ENCODE results near the gene RGS19. TPM values are rescaled to one million over a fixed set of nuclear protein-coding genes. Genes with fewer than 3 reads are reported as not detected.
A peak's percentile ranks its signal among the peaks of the same experiment; 100 is the strongest.

Gene RGS19
- total and polyA plus RNA-seq, 2 experiments from 2014 or later, result 9.0 to 12.3 TPM

DNA sequence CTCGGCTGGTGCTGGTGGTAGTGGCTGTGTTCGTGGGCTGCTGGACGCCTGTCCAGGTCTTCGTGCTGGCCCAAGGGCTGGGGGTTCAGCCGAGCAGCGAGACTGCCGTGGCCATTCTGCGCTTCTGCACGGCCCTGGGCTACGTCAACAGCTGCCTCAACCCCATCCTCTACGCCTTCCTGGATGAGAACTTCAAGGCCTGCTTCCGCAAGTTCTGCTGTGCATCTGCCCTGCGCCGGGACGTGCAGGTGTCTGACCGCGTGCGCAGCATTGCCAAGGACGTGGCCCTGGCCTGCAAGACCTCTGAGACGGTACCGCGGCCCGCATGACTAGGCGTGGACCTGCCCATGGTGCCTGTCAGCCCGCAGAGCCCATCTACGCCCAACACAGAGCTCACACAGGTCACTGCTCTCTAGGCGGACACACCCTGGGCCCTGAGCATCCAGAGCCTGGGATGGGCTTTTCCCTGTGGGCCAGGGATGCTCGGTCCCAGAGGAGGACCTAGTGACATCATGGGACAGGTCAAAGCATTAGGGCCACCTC lies 19.2 kb upstream of the RGS19 start:
- TF ChIP-seq CTCF (IDR thresholded peaks at IDR 0.05; ENCODE audit: low read depth, low read length), result no peak
- peaks cover 22% of the 10 kb centered on the region for H3K27me3 ChIP-seq
- H3K9me3 ChIP-seq (ENCODE audit: low read depth), result no peaks in the 10 kb centered on the region
- DNase-seq (ENCODE audit: low read depth in 1 of 2, low spot score in 1 of 2), result no peak
- no peak overlapping the region for H3K4me3 ChIP-seq
- no peak overlapping the region for H3K27ac ChIP-seq
- H3K36me3 ChIP-seq, result no peaks in the 10 kb centered on the region
- H3K4me1 ChIP-seq (ENCODE audit: low read depth), result no peaks in the 10 kb centered on the region

DNA sequence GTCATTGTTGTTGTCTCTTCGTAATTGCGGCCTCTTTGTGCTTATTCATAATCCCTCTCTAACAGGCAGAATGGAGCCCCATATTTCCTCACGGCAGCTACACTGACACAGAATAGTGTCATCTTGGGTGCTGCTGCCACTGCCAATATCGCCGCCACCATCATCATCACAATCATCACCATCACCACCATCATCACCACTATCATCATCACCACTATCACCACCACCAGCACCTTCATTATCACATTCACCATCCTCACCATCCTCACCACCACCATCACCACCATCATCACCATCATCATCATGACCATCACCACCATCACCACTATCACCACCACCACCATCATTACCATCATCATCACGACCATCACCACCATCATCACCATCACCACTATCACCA lies 17.2 kb upstream of the RGS19 start:
- peaks cover 4% of the 10 kb centered on the region for H3K4me1 ChIP-seq (ENCODE audit: low read depth)
- no peak for DNase-seq (ENCODE audit: low read depth in 1 of 2, low spot score in 1 of 2)
- no peaks in the 10 kb centered on the region for H3K9me3 ChIP-seq (ENCODE audit: low read depth)
- no peak overlapping the region for H3K4me3 ChIP-seq
- H3K27me3 ChIP-seq, result peaks cover 12% of the 10 kb centered on the region
- no peak overlapping the region for H3K27ac ChIP-seq
- TF ChIP-seq CTCF (IDR thresholded peaks at IDR 0.05; ENCODE audit: low read depth, low read length), result no peak
- no peaks in the 10 kb centered on the region for H3K36me3 ChIP-seq

GRCh38 chr20:64095927-64096326 lies 16.6 kb upstream of the RGS19 start:
- no peak overlapping the region for H3K4me3 ChIP-seq
- H3K4me1 ChIP-seq (ENCODE audit: low read depth), result peaks cover 4% of the 10 kb centered on the region
- H3K36me3 ChIP-seq, result no peaks in the 10 kb centered on the region
- peaks cover 6% of the 10 kb centered on the region for H3K27me3 ChIP-seq
- H3K9me3 ChIP-seq (ENCODE audit: low read depth), result no peaks in the 10 kb centered on the region
- no peak for DNase-seq (ENCODE audit: low read depth in 1 of 2, low spot score in 1 of 2)
- H3K27ac ChIP-seq, result no peak overlapping the region
- no peak for TF ChIP-seq CTCF (IDR thresholded peaks at IDR 0.05; ENCODE audit: low read depth, low read length)

GRCh38 chr20:64095455-64095854 lies 16.1 kb upstream of the RGS19 start:
- Histone ChIP-seq H3K36me3 (no peaks in the 10 kb centered on the region), H3K4me3 (no peak overlapping the region), H3K27me3 (peaks cover 3% of the 10 kb centered on the region), H3K4me1 (ENCODE audit: low read depth) (peaks cover 4% of the 10 kb centered on the region), H3K9me3 (ENCODE audit: low read depth) (no peaks in the 10 kb centered on the region), H3K27ac (no peak overlapping the region)
- no peak for TF ChIP-seq CTCF (IDR thresholded peaks at IDR 0.05; ENCODE audit: low read depth, low read length)
- DNase-seq (ENCODE audit: low read depth in 1 of 2, low spot score in 1 of 2), result no peak

DNA sequence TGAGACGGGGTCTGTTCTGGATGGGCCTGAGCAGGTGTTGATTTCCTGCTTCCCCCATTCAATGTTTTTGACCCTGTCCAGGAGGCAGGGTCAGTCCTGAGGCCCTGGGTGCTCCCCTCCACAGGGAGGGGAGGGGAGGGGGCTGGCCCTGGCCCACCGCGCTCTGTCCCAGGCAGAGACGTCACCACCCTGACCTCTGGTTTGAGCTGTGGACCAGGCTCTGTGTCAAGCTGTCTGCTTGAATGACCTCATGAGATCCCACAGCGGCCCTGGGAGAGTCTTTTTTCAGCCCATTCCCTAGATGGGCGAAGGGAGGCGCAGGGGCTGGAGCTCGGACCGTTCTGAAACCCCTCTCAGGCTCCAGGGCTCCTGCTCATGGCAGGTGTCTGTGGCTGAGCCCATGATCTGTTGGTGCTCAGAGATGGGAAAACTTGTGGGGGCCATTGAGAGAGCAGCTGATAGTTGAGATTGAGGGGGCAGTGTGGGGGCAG lies 13.7 kb upstream of the RGS19 start:
- no peaks in the 10 kb centered on the region for H3K9me3 ChIP-seq (ENCODE audit: low read depth)

More for the DNA sequence above, 13.7 kb upstream of the RGS19 start:
- H3K4me1 ChIP-seq (ENCODE audit: low read depth), result peaks cover 4% of the 10 kb centered on the region
- no peak overlapping the region for H3K27ac ChIP-seq
- H3K4me3 ChIP-seq, result no peak overlapping the region
- TF ChIP-seq CTCF (IDR thresholded peaks at IDR 0.05; ENCODE audit: low read depth, low read length), result no peak
- DNase-seq (ENCODE audit: low read depth in 1 of 2, low spot score in 1 of 2), result peak in 1 of 2 donors; percentile 24
- H3K36me3 ChIP-seq, result no peaks in the 10 kb centered on the region
- peaks cover 18% of the 10 kb centered on the region for H3K27me3 ChIP-seq
